IPS-18c (cell line): ENCODE measurements around the gene SPATS2.

Experiments
- H3K4me3 ChIP-seq: 2 replicates; pipeline ENCODE4 v1.7.0; 2013; ENCODE audit warnings: low read depth, mild to moderate bottlenecking, low read length, moderate library complexity; ENCODE audit not compliant: insufficient read depth
- H3K9me3 ChIP-seq: one replicate; pipeline ENCODE4 v1.6.1; 2013; ENCODE audit warnings: mild to moderate bottlenecking, low read length, moderate library complexity; ENCODE audit not compliant: control insufficient read depth, insufficient read depth

SPATS2 gene

DNA sequence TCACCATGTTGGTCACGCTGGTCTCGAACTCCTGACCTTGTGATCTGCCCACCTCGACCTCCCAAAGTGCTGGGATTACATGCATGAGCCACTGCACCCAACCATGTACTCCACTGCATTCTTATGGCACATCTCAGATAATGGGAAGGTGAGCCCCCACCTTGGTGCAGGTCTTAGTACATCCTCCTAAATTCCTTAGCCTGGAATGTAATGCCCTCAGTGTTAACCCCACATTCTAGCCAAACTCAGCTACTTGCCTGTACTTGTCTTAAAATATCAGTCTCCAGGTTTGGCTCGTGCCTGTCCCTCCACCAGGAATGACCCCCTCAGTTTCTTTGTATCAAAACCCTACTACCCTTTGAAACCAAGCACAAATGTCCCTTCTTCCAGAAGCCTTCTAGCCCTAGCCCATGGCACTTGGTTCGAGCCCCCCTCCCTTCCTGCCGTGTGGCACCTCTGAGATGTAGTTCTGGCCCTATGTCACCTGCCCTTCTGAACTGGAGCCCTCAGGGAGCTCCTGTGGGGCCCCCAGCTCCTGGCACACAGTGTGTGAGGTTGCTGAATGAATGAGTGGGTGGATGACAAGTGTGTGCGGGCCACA lies 179.9 kb downstream of the SPATS2 start:
- Histone ChIP-seq H3K9me3 (peaks cover 5% of the 10 kb centered on the region), H3K4me3 (no peak overlapping the region)

DNA sequence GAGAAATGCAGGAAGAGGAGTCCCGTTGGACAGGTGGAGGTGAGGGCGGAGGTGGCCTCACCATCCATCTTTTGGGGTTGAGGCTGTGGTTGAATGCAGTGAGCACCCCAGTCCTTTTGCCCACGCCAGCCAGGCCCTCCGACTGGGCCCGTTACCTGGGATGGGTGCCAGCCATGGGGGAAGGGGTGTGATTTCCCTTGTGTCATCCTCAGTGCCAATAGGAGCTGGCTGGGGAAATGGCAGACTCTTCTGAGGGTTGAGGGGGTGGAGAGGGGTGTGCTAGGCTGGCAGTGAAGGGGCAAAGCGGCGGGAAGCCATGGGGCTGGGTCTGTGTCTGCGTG lies 181.2 kb downstream of the SPATS2 start:
- Histone ChIP-seq H3K4me3 (peak overlapping the region; percentile 26; the same call in 1 of the 2 replicates), H3K9me3 (peaks cover 3% of the 10 kb centered on the region)

DNA sequence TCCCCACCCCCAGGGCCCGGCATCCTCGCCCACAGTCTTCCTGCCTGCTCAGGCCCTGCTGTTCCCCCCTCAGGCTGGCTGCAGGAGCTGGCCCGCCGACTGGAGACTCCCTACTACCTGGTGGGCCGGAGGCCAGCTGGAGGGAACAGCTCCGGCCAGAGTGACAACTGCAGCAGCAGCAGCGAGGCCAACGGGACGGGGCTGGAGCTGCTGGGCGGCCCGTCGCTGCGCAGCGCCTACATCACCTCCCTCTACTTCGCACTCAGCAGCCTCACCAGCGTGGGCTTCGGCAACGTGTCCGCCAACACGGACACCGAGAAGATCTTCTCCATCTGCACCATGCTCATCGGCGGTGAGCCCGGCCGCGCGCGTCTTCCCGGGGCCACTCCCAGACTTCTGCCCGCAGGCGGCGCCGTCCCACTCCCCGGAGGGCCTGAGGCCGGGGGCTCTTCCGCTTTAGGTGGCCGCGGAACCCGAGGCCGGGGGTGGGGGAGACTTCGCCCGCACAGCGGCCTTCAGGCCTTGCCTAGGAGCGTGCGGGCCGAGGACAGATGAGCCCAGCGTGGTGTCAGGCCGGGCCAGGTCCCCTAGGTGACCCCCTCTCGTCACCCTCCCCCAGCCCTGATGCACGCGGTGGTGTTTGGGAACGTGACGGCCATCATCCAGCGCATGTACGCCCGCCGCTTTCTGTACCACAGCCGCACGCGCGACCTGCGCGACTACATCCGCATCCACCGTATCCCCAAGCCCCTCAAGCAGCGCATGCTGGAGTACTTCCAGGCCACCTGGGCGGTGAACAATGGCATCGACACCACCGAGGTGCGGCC lies 181.8 kb downstream of the SPATS2 start:
- Histone ChIP-seq H3K4me3 (peak overlapping the region; percentile 26), H3K9me3 (peaks cover 3% of the 10 kb centered on the region)

DNA sequence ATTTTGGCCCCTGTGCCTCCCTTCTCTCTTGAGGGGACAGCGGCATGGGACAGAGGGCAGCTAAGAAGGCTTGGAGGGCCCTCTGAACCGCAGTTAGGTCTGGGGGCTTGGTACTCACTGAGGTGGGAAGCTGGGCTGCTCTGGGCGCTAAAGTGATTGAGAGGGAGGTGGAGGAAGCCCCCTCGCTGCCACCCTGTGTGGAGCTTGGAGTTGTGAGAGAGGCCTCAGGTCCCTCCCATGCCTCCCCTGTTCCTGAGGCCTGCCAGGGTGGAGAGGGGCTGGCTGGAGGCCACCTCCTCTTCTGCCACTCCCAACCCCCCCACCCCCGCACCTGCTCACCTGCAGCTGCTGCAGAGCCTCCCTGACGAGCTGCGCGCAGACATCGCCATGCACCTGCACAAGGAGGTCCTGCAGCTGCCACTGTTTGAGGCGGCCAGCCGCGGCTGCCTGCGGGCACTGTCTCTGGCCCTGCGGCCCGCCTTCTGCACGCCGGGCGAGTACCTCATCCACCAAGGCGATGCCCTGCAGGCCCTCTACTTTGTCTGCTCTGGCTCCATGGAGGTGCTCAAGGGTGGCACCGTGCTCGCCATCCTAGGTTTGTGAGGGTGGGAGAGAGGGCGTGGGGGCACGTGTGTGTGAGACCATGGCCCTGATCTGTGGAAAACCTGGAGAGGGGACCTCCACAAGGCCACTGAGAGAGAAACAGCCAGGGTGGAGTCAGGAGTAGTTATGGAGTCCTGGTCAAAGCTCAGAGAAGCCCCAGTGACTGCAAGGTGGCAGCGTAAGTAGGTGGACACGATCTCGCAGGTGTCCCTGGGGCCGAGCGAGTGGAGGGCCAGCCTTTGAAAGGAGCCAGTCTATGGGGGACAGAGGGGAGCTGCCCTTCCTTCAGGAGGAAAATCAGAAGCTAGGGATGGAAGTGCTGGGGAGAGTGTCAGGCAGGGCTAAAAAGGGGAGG lies 182.8 kb downstream of the SPATS2 start:
- H3K4me3 ChIP-seq = 0 out of 2 replicates have a peak overlapping the region, but pooled peaks have one; percentile 26
- H3K9me3 ChIP-seq = peaks cover 3% of the 10 kb centered on the region

DNA sequence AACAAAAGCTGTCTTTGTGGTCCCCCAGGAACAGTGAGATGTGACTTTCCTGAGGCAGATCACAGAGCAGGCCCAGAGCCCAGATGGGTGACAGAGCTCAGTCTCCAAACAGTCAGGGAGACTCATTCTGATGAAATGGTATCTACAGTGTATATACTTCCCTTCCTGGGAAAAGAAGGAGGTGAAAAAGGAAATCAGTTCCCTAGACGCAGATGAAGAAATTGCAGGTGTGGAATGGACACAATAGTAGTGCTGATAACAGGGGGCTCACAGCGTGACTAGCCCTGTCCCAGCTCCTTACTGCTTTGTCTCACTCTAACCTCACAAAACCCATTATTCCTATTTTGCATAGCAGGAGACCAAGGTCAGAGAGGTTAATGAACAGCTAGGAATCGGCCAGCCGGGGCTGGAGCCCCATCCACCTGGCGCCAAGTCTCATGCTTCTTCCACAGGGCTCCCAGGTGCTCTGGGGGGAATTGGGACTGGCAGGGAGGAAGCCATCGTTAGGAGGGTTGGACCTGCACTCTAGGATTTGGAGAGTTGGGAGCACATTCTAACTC lies 183.5 kb downstream of the SPATS2 start:
- peaks cover 3% of the 10 kb centered on the region for H3K9me3 ChIP-seq
- no peak overlapping the region for H3K4me3 ChIP-seq

DNA sequence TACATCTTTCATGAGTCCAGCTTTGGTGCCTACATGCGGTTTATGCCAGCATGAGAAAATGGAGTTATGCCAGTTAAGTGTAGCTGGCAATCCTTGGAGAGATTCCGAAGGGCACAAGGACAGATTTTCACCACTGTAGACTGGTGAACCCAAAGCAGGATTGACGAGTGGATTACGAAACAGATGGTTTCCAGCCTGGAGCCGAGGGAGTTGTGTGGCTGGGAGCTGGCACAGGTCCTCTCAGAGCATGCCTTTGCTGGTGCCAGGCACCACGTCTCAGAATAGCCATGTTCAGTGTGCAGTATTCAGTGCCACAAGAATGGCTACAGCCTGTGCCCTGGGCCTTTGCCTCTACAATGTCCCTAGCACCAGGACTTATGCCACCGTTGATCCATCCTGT lies 184.8 kb downstream of the SPATS2 start:
- peaks cover 3% of the 10 kb centered on the region for H3K9me3 ChIP-seq

DNA sequence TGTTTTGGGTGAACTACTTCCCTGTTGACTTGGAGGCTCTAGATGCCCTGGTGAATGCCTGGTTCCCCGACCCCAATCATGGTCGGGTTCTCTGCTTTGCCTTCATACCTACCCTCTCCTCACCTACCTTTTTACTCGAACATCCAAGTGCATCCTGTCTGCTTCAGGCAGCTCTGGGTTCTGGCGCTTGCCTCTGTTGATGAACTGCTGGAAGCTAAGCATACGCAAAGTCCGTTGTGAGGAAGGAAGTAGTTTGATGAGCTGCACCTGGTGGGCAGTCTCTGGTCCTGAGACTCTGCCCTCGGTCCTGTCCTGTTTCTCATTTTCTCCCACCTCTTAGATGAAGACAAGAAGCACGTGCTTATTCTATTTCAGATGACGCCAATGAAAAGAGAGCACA lies 185.2 kb downstream of the SPATS2 start:
- no peak overlapping the region for H3K4me3 ChIP-seq
- no peaks in the 10 kb centered on the region for H3K9me3 ChIP-seq

More for the DNA sequence above, 184.8 kb downstream of the SPATS2 start:
- no peak overlapping the region for H3K4me3 ChIP-seq

DNA sequence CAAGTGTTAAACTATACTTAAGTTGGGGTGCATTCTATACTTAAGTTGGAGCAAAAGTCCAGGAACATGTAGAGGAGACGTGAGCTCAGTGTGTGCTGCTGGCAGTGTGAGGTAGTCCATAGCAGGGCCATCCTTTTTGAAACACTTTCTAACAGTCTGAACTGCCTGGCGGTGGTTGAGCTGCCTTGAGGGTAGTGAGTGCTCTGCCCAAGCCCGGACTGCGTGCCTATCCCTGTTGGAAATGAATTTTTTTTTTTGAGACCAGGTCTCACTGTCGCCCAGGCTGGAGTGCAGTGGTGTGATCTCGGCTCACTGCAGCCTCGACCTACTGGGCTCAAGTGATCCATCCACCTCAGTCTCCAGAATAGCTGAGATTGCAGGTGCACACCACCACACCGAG lies 185.6 kb downstream of the SPATS2 start:
- no peak overlapping the region for H3K4me3 ChIP-seq
- H3K9me3 ChIP-seq = no peaks in the 10 kb centered on the region

DNA sequence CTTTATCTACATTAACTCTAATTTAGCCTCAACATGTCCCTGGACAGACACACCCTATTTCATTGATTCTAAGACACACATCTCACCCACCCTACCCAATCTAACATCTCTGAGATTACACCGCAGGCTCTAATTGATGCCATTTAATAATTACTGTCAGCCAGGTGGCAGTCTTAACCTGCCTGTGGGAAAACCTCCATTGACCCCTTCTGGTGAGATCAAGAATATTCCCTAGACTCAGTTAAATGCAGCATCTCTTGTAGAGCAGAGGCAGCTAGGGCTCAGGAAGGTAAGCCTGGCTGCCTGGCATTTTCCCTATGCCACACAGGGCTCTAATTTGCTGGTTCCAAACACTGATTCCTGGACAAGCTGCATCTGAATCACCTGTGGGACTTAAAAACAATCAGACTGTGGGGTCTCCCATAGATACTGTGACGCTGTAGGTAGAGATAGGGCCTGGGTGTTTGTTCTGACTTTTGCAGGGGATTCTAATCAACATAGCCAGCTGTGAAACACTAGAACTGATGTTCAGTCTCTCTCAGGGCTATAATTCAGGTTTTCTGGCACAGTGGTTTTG lies 186.3 kb downstream of the SPATS2 start:
- H3K9me3 ChIP-seq = no peaks in the 10 kb centered on the region
- H3K4me3 ChIP-seq = no peak overlapping the region

DNA sequence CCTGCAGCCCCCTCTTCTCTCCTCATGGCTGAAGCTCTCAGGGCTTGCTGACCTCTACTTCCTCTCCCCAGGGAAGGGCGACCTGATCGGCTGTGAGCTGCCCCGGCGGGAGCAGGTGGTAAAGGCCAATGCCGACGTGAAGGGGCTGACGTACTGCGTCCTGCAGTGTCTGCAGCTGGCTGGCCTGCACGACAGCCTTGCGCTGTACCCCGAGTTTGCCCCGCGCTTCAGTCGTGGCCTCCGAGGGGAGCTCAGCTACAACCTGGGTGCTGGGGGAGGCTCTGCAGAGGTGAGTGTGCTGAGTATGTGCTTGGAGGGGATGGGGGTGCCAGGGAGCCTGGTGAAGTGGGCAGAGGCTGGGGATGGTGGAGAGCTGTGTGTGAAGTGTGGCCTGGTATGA lies 187.0 kb downstream of the SPATS2 start:
- no peaks in the 10 kb centered on the region for H3K9me3 ChIP-seq
- H3K4me3 ChIP-seq = no peak overlapping the region

DNA sequence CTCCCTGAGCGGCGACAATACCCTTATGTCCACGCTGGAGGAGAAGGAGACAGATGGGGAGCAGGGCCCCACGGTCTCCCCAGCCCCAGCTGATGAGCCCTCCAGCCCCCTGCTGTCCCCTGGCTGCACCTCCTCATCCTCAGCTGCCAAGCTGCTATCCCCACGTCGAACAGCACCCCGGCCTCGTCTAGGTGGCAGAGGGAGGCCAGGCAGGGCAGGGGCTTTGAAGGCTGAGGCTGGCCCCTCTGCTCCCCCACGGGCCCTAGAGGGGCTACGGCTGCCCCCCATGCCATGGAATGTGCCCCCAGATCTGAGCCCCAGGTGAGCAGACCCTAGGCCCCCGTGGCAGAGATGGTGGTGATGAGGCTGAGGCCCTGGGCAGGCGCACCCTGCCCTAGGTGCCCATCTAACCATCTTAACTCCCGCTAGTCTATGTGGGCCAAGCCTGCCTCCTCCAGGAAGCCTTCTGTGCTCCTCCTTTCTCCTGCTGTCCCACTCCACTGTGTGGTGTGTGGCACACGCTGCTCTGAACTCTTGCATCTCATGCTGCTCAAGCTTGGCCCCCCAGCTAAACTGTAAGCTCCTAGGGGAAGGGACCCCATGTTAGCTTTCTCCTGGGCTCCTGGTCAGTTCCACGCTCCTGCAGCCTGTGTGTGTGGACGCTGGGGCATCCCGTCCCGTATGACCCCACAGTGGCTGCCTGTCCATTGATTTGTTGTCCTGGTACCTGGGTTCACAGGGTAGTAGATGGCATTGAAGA lies 188.5 kb downstream of the SPATS2 start:
- Histone ChIP-seq H3K4me3 (no peak overlapping the region), H3K9me3 (no peaks in the 10 kb centered on the region)

DNA sequence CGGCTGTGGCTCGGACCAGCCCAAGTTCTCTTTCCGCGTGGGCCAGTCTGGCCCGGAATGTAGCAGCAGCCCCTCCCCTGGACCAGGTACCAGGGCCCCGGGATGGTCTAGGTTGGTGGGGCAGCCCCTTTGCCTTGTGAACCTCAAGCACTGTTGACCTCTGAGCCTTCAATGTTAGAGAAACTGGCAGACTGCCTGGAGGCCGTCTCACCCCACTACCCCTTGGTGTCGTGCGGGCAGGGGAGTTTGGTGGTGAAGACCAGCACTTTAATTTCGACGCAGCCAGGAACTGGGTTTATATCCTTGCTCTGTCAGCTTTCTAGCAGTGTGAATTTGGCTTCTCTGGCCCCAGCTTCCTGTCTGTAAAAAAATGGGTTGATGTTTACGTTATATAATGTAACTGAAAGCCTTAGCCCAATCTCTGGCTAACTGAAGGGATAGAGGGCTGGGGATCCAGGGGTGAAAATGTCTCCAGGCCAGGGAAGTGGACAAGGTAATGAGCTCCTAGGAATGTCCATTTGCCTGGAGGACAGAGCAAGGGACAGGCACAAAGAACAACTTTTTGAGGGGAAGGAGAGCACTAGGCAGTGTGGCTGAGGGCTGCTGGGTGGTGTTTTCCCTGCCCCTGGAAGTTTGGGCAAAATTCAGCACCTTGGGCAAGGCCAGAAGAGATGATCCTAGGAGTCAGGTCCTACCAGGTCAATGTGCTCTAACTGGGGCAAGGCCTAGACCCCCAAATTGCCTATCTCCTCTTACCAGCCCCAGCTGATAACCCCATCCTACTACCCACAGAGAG lies 189.3 kb downstream of the SPATS2 start:
- H3K9me3 ChIP-seq = no peaks in the 10 kb centered on the region
- H3K4me3 ChIP-seq = no peak overlapping the region

DNA sequence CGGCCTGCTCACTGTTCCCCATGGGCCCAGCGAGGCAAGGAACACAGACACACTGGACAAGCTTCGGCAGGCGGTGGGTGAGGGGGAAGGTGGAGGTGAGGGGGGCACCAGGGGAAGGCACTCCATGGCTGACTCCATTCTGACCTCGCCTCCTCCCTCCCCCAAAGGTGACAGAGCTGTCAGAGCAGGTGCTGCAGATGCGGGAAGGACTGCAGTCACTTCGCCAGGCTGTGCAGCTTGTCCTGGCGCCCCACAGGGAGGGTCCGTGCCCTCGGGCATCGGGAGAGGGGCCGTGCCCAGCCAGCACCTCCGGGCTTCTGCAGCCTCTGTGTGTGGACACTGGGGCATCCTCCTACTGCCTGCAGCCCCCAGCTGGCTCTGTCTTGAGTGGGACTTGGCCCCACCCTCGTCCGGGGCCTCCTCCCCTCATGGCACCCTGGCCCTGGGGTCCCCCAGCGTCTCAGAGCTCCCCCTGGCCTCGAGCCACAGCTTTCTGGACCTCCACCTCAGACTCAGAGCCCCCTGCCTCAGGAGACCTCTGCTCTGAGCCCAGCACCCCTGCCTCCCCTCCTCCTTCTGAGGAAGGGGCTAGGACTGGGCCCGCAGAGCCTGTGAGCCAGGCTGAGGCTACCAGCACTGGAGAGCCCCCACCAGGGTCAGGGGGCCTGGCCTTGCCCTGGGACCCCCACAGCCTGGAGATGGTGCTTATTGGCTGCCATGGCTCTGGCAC lies 190.1 kb downstream of the SPATS2 start:
- Histone ChIP-seq H3K4me3 (no peak overlapping the region), H3K9me3 (no peaks in the 10 kb centered on the region)

DNA sequence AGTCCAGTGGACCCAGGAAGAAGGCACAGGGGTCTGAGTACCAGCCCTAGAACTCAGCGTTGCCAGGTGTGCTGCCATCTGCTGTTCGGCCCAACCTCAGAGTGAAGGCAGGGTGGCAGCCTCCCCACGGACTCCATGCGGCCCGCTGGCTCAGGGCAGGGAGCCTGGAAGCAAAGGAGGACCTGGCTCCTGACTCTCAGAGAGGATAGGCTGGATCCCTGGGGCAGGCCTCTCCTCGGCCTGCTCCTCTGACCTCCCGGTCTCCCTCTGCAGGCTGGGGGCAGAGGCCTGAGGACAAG lies 190.6 kb downstream of the SPATS2 start:
- no peak overlapping the region for H3K4me3 ChIP-seq

DNA sequence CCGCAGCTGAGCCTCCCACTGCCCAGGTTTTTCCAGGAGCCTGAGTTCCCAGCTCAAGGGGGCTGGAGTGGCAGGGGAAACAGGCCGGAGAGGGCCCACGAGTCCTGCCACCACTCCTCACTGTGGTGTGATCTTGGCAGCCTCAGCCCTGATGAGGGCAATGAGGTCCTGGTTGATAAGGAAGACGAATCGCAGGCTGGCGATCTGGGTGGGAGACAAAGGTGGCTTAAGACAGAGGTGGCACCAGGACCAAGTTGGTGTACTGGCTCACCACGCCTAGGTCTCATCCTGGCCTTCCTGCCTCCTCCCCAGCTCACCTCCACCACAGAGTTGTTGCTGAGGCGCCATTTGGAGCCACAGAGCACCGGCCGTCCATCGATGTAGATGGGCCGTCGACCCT lies 191.3 kb downstream of the SPATS2 start:
- Histone ChIP-seq H3K4me3 (no peak overlapping the region), H3K9me3 (no peaks in the 10 kb centered on the region)

More for the DNA sequence above, 190.6 kb downstream of the SPATS2 start:
- no peaks in the 10 kb centered on the region for H3K9me3 ChIP-seq
